Cardiac muscle cell (in vitro differentiated cells and primary cell): ENCODE data around the gene PRRX1. TPM values are rescaled to one million over a fixed set of nuclear protein-coding genes. Genes with fewer than 3 reads are reported as not detected.

ENCODE experiments used
- DNase-seq, 2 donors: peaks; one replicate each; pipeline versions ENCODE4 v3.0.0 to v3.0.0-alpha.2; 2010 to 2017; ENCODE audit warnings: low read depth in 1 of 2, low spot score in 1 of 2
- H3K27ac ChIP-seq: fragments of 200-600 bp; sonication (generic); 2 replicates; pipeline ENCODE4 v1.5.1; 2016
- H3K27me3 ChIP-seq: fragments of 200-600 bp; sonication (generic); 2 replicates; pipeline ENCODE4 v1.6.0; 2016; ENCODE audit warnings: control low read depth
- H3K36me3 ChIP-seq: fragments of 200-600 bp; sonication (generic); 2 replicates; pipeline ENCODE4 v1.5.1; 2016; ENCODE audit warnings: control low read depth
- H3K4me1 ChIP-seq: fragments of 200-600 bp; sonication (generic); 2 replicates; pipeline ENCODE4 v1.8.1; 2017; ENCODE audit warnings: low read depth, mild to moderate bottlenecking, mixed run types
- H3K4me3 ChIP-seq: fragments of 200-600 bp; sonication (generic); 2 replicates; pipeline ENCODE4 v1.5.1; 2016; ENCODE audit warnings: mild to moderate bottlenecking
- H3K9me3 ChIP-seq: fragments of 200-600 bp; sonication (generic); 2 replicates; pipeline ENCODE4 v1.5.1; 2017; ENCODE audit warnings: low read depth, mild to moderate bottlenecking, control low read depth
- polyA plus RNA-seq: library from polyadenylated mRNA; unstranded; fragments of >200 nt; fragmentation: Nextera tagmentation; extraction: Ambion mirVana; gene quantifications from 2 replicates; pipeline ENCODE4 v1.2.1, GENCODE V29; 2016
- total RNA-seq: library from RNA; depleted of rRNA; stranded (reverse); fragments of >200 nt; gene quantifications from 2 replicates; pipeline ENCODE4 v1.2.3, GENCODE V29; 2016
- TF ChIP-seq, protein P1 (sequence below): IDR thresholded peaks from 2 replicates; pipeline ENCODE4 v1.5.1; 2012; ENCODE audit warnings: low read depth, mild to moderate bottlenecking, low read length

PRRX1 gene
- total and polyA plus RNA-seq, 2 experiments from 2014 or later, result 1.1 to 1.2 TPM

DNA sequence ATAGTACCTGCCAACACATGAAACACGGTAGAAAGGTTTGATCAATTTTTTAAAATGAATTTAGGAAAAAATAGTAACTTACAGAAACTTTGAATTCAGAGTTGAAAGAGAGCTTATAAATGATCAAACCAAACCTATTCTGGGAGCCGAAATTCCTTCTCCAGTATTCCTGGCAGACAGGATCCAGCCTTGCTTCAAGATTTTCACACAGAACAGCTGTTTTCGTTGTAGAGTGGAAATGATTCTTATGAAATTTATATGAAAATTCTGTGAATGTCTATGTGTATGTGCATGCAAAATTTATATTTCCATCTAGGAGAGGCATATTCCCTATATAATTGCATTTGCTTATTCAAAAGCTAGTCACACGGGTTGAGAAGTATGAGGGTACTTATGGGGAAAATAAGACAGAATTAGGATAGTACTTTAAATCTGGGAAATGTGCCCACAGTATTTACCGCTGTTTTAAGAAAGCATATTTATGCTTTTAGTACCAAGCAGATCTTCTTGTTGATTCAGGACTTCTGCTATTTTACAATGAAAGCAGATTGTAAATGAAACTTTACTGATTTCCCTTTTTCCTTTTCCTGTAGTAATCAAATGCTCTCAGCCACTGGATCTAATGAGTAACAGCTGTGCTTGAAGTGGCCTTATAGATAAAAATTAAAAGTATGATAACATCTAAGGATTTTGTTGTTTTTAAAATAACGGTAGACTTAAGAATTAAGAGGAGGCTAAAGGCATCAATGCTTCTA is 30.4 kb downstream of the PRRX1 start:
- peak in 1 of 2 donors; percentile 44 for DNase-seq
- H3K27me3 ChIP-seq, result no peaks in the 10 kb centered on the region
- TF ChIP-seq, protein P1, sequence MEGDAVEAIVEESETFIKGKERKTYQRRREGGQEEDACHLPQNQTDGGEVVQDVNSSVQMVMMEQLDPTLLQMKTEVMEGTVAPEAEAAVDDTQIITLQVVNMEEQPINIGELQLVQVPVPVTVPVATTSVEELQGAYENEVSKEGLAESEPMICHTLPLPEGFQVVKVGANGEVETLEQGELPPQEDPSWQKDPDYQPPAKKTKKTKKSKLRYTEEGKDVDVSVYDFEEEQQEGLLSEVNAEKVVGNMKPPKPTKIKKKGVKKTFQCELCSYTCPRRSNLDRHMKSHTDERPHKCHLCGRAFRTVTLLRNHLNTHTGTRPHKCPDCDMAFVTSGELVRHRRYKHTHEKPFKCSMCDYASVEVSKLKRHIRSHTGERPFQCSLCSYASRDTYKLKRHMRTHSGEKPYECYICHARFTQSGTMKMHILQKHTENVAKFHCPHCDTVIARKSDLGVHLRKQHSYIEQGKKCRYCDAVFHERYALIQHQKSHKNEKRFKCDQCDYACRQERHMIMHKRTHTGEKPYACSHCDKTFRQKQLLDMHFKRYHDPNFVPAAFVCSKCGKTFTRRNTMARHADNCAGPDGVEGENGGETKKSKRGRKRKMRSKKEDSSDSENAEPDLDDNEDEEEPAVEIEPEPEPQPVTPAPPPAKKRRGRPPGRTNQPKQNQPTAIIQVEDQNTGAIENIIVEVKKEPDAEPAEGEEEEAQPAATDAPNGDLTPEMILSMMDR, result no peak
- no peak overlapping the region for H3K4me3 ChIP-seq
- no peaks in the 10 kb centered on the region for H3K9me3 ChIP-seq
- no peaks in the 10 kb centered on the region for H3K36me3 ChIP-seq
- peaks cover 28% of the 10 kb centered on the region for H3K4me1 ChIP-seq
- no peak overlapping the region for H3K27ac ChIP-seq

DNA sequence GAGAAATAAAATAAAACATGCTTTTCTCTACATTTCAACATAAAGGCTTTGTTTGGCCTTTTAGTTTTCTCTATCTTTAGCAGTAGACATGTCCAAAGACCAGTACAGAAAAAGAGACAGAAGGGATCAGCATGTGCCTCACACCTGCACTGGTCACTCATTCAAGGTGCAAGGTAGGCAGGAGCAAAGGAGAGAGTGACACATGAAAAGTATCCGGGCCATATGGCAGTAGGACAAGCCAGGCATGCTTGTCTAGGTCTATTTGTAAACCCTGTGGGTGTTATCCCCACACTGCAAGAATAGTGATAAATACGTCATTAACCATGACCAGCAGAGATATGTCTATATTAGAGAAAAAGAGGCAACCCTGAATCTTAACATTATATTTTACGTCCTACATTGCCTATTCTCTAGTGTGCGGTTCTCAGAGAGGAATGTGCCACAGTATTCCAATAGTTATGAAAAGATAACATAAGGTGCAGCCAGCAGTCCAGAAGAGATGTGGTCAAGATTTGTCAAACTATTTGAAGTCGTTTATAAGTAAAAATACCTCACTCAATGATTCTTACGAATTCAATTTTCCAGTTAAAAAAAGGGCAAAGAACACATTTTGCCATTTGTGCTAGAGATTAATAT is 32.1 kb downstream of the PRRX1 start:
- peaks cover 32% of the 10 kb centered on the region for H3K4me1 ChIP-seq
- no peak overlapping the region for H3K4me3 ChIP-seq
- TF ChIP-seq, protein P1, result no peak
- H3K9me3 ChIP-seq, result no peaks in the 10 kb centered on the region
- DNase-seq, result peak in 1 of 2 donors; percentile 22
- peak overlapping the region; percentile 72 for H3K27ac ChIP-seq
- H3K36me3 ChIP-seq, result no peaks in the 10 kb centered on the region
- H3K27me3 ChIP-seq, result no peaks in the 10 kb centered on the region

DNA sequence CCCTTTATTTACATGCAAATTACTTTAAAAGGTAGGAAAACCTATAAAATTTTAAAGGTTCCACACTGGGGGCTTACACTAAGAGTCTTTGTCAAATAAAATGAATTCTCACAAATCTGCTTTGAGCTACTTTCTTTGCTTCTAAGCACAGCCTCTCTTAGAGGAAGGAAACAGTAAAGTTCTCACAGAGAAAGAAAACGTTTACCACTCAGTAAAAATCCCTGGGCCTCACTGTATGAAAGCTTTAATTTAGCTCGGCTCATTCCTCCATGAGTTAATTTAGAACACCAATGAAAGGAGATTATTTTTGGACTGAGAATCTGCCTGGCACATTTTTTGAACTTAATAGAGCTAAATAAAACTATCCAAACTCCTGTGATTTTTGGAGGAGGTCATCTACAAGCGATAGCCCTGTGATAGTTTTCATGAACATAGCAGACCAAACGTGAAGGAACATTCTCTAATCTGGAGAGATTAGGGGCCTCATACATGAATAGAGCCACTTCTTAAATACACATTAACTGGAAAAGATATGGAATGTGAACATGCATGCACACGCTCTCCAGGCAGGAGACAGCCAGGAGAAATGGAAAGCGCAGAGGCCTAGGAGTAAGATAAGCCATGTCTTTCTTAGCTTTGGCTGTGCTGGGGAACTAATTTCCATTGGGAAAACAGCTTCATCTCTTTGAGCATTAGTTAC is 32.8 kb downstream of the PRRX1 start:
- H3K4me1 ChIP-seq, result peaks cover 32% of the 10 kb centered on the region
- no peaks in the 10 kb centered on the region for H3K27me3 ChIP-seq
- H3K36me3 ChIP-seq, result no peaks in the 10 kb centered on the region
- DNase-seq, result peak; percentile 12 to 59
- no peak overlapping the region for H3K4me3 ChIP-seq
- no peaks in the 10 kb centered on the region for H3K9me3 ChIP-seq
- H3K27ac ChIP-seq, result peak overlapping the region; percentile 72
- TF ChIP-seq, protein P1, result no peak

DNA sequence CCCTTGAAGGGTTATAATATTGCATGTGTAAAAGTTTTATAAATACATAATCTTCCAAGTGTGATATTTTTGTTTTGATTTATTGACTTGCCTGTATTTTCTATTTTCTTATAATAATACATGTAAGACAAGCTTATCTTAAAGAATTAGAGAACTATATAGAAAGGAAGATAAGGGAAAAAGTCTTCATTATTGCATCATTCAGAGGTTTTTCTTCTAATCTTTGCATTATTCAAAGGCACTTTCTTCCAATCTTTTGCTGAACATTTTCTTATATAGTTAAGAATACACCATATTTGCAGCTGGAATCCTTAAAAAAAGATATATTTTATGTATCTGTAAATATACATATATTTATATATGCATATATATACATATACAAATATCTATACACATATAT is 33.4 kb downstream of the PRRX1 start:
- Histone ChIP-seq H3K27me3 (no peaks in the 10 kb centered on the region), H3K27ac (peak overlapping the region; percentile 72), H3K9me3 (no peaks in the 10 kb centered on the region), H3K36me3 (no peaks in the 10 kb centered on the region), H3K4me3 (no peak overlapping the region), H3K4me1 (peaks cover 32% of the 10 kb centered on the region)
- no peak for DNase-seq
- TF ChIP-seq, protein P1, result no peak

GRCh38 chr1:170698301-170699275 is 34.7 kb downstream of the PRRX1 start:
- TF ChIP-seq, protein P1, result no peak
- Histone ChIP-seq H3K4me1 (peaks cover 32% of the 10 kb centered on the region), H3K36me3 (no peaks in the 10 kb centered on the region), H3K4me3 (no peak overlapping the region), H3K27ac (peak overlapping the region; percentile 69), H3K9me3 (no peaks in the 10 kb centered on the region), H3K27me3 (no peaks in the 10 kb centered on the region)
- DNase-seq, result peak; percentile 47 to 85
